Lower lobe of right lung (tissue), 2 donors: ENCODE results near the gene GALNT13. TPM values are rescaled to one million over a fixed set of nuclear protein-coding genes. Genes with fewer than 3 reads are reported as not detected.

ENCODE experiments used
- ATAC-seq, 2 donors: fragments of 200-7000 bp; cut with Tn5 transposase; one replicate each; pipeline ENCODE4 v1.9.1; 2020 to 2022; ENCODE audit warnings: mild to moderate bottlenecking in 2 of 2, moderate library complexity in 2 of 2
- DNase-seq: peaks from one replicate; pipeline ENCODE4 v3.0.0-alpha.2; 2020
- H3K27ac ChIP-seq: fragments of 200-600 bp; one replicate; pipeline ENCODE4 v1.8.0; 2022
- H3K27me3 ChIP-seq: fragments of 200-600 bp; one replicate; pipeline ENCODE4 v1.8.0; 2022; ENCODE audit warnings: low read depth
- H3K36me3 ChIP-seq: fragments of 200-600 bp; one replicate; pipeline ENCODE4 v1.8.0; 2022; ENCODE audit warnings: mild to moderate bottlenecking
- H3K4me1 ChIP-seq: fragments of 200-600 bp; one replicate; pipeline ENCODE4 v1.8.0; 2022
- H3K4me3 ChIP-seq: fragments of 200-600 bp; one replicate; pipeline ENCODE4 v1.8.0; 2022; ENCODE audit warnings: mild to moderate bottlenecking
- H3K9me3 ChIP-seq: fragments of 200-600 bp; one replicate; pipeline ENCODE4 v1.8.0; 2022
- intact Hi-C: fragments of 100-400 bp; cut with DNase I; formaldehyde crosslinking; loops from one replicate; pipeline ENCODE4 v1.11.0; 2022
- total RNA-seq: library from RNA; stranded (reverse); fragmentation: NEBNext Ultra II Directional; extraction: Animal tissue kit (Norgen Biotek cat#: 25700); gene quantifications from one replicate; pipeline ENCODE4 v1.2.1, GENCODE V29; 2021
- TF ChIP-seq, protein P1 (sequence below): fragments of 200-600 bp; IDR thresholded peaks from one replicate; pipeline ENCODE4 v1.8.0; 2022; ENCODE audit warnings: antibody characterized with exemption, mild to moderate bottlenecking
- donor health status: DM: no; HTN: yes; CAD: no; lungs with severe emphysema.

GALNT13 gene
- total RNA-seq, 1 donor from 2014 or later: 2.4 TPM

GRCh38 chr2:154170400-154170799 lies 298.7 kb downstream of the GALNT13 start:
- Histone ChIP-seq H3K27ac (no peak overlapping the region), H3K27me3 (no peaks in the 10 kb centered on the region), H3K9me3 (no peaks in the 10 kb centered on the region), H3K4me1 (no peaks in the 10 kb centered on the region), H3K4me3 (no peak overlapping the region), H3K36me3 (no peaks in the 10 kb centered on the region)
- intact Hi-C loops: no loop called here
- TF ChIP-seq, protein P1, sequence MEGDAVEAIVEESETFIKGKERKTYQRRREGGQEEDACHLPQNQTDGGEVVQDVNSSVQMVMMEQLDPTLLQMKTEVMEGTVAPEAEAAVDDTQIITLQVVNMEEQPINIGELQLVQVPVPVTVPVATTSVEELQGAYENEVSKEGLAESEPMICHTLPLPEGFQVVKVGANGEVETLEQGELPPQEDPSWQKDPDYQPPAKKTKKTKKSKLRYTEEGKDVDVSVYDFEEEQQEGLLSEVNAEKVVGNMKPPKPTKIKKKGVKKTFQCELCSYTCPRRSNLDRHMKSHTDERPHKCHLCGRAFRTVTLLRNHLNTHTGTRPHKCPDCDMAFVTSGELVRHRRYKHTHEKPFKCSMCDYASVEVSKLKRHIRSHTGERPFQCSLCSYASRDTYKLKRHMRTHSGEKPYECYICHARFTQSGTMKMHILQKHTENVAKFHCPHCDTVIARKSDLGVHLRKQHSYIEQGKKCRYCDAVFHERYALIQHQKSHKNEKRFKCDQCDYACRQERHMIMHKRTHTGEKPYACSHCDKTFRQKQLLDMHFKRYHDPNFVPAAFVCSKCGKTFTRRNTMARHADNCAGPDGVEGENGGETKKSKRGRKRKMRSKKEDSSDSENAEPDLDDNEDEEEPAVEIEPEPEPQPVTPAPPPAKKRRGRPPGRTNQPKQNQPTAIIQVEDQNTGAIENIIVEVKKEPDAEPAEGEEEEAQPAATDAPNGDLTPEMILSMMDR: no peak
- no peak for ATAC-seq
- no peak for DNase-seq

DNA sequence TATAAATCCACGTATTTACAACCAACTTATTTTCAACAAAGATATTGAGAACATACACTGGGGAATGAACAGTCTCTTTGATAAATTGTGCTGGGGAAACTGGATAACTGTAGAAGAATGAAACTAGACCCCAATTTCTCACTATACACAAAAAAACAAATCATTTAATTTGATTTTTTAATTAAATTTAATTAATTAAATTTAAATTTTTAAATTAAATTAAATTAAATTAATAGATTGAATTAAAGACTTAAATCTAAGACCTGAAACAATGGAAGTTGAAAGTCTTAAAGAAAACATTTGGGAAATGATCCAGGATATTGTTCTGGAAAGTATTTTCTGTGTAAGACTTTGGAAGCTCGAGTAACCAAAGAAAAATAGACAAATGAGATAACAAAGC lies 301.4 kb downstream of the GALNT13 start:
- ATAC-seq: no peak
- TF ChIP-seq, protein P1: no peak
- Histone ChIP-seq H3K27ac (no peak overlapping the region), H3K4me1 (no peaks in the 10 kb centered on the region), H3K9me3 (no peaks in the 10 kb centered on the region), H3K27me3 (no peaks in the 10 kb centered on the region), H3K4me3 (no peak overlapping the region), H3K36me3 (no peaks in the 10 kb centered on the region)
- intact Hi-C loops: no loop called here
- DNase-seq: no peak

- TF ChIP-seq, protein P1: no peak
- intact Hi-C loops: no loop called here
- Histone ChIP-seq H3K4me1 (no peaks in the 10 kb centered on the region), H3K27ac (no peak overlapping the region), H3K9me3 (no peaks in the 10 kb centered on the region), H3K27me3 (no peaks in the 10 kb centered on the region), H3K4me3 (no peak overlapping the region), H3K36me3 (no peaks in the 10 kb centered on the region)
- ATAC-seq (no peak), DNase-seq (no peak)
Observed at GRCh38 chr2:154173919-154174318, 302.2 kb downstream of the GALNT13 start.

DNA sequence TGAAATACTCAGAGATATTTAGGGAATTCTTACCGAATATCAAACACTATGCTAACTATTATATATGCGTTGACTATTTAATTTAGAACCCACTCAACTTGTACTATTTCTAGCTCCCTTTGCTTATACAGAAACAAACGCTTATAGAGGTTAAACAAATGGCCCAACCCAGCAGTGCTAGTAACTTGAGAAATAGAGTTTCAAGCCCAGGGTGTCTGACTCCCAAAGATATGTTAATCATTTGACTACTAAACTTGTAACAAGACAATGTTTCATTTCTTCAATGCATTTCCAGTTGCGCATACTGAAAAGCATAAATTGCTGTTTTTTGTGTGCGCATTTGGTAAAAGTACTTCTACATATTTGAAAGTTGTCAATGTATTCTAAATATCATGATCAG lies 310.3 kb downstream of the GALNT13 start:
- ATAC-seq (no peak), DNase-seq (no peak)
- intact Hi-C loops: no loop called here

DNA sequence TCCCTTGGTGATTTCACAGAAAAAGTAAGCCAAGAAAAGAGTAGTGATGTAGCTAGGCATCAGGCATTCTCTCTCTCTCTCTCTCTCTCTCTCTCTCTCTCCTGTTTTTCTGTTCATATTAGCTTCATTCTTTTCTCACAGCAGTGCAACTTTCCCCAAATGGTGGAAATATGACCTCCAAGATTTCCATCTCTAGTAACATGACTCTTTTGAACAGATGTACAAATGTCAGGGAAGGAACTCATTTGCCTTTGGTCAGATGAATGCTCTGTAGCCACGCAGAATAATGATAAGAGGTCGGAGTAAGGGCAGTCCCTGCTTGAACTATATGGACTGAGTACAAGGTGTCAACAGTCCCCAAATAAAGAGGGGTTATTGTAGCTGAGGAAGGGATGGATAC lies 316.2 kb downstream of the GALNT13 start:
- intact Hi-C loops: no loop called here
- no peak for ATAC-seq

More for the DNA sequence above, 310.3 kb downstream of the GALNT13 start:
- Histone ChIP-seq H3K4me3 (no peak overlapping the region), H3K4me1 (no peaks in the 10 kb centered on the region), H3K9me3 (peaks cover 8% of the 10 kb centered on the region), H3K27ac (no peak overlapping the region), H3K36me3 (no peaks in the 10 kb centered on the region), H3K27me3 (no peaks in the 10 kb centered on the region)
- TF ChIP-seq, protein P1: no peak

More for the DNA sequence above, 316.2 kb downstream of the GALNT13 start:
- no peak for DNase-seq
- Histone ChIP-seq H3K4me1 (no peaks in the 10 kb centered on the region), H3K27me3 (no peaks in the 10 kb centered on the region), H3K27ac (no peak overlapping the region), H3K36me3 (no peaks in the 10 kb centered on the region), H3K4me3 (no peak overlapping the region), H3K9me3 (peaks cover 8% of the 10 kb centered on the region)
- TF ChIP-seq, protein P1: no peak
